ENCODE data around the gene GFRA1.

GFRA1 gene

DNA sequence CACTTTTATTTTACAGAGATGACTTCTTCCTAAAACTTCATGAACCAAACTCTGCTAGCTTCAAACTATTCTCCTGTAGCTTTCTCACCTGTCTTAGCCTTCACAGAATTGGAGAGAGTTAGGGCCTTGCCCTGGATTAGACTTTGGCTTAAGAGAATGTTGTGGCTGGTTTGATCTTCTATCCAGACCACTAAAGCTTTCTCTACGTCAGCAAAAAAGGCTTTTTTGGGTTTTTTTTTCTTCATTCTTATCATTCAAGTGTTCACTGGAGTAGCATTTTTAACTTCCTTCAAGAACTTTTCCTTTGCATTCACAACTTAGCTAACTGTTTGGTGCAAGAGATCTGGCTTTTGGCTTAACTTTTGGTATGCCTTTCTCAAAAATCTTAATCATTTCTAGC is 31.9 kb upstream of the GFRA1 start:
- TF ChIP-seq, protein P1, sequence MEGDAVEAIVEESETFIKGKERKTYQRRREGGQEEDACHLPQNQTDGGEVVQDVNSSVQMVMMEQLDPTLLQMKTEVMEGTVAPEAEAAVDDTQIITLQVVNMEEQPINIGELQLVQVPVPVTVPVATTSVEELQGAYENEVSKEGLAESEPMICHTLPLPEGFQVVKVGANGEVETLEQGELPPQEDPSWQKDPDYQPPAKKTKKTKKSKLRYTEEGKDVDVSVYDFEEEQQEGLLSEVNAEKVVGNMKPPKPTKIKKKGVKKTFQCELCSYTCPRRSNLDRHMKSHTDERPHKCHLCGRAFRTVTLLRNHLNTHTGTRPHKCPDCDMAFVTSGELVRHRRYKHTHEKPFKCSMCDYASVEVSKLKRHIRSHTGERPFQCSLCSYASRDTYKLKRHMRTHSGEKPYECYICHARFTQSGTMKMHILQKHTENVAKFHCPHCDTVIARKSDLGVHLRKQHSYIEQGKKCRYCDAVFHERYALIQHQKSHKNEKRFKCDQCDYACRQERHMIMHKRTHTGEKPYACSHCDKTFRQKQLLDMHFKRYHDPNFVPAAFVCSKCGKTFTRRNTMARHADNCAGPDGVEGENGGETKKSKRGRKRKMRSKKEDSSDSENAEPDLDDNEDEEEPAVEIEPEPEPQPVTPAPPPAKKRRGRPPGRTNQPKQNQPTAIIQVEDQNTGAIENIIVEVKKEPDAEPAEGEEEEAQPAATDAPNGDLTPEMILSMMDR (IDR thresholded peaks at IDR 0.05; ENCODE audit: extremely low read depth, missing control alignments): no peak
- DNase-seq (ENCODE audit: low spot score): no peak

DNA sequence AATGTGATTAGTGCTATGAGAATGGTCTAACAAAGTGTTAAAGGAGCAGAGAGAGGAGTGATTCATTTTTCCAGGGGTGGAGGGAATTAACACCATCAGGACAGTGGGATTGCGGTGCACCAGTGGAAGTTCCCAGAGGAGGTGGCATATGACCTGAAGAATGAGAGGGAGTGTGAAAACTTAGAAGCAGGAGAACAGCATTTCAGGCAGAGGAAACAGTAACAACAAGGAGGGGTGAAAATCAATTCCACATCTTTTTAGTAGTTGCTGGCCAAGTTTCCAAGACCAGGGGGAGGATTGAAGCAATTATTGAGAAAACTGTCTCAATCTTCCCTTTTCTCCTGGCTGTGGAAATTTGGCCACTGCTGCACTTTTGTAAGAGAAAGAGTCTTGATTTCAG is 27.5 kb upstream of the GFRA1 start:
- no peak for DNase-seq (ENCODE audit: low spot score)
- TF ChIP-seq, protein P1 (IDR thresholded peaks at IDR 0.05; ENCODE audit: extremely low read depth, missing control alignments): no peak

DNA sequence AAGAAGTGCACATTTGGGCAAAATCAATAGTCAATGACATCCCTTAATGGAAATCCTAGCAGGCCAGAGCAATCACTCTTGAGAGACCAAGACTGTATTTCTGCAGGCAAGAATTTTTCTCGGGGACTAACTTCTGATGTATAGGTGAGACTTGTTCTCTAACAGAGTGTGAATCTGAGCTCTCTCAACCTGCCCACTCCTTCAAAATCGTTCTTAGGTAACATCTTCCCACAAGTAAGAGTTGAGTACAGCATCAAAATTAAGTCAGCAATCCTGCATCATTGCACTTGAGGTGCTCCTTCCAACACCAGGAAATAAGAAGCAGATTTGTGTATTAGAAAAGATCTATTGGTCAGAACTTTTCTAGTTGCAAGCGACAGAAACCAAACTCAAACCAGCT is 25.6 kb upstream of the GFRA1 start:
- DNase-seq (ENCODE audit: low spot score): no peak
- TF ChIP-seq, protein P1 (IDR thresholded peaks at IDR 0.05; ENCODE audit: extremely low read depth, missing control alignments): no peak

DNA sequence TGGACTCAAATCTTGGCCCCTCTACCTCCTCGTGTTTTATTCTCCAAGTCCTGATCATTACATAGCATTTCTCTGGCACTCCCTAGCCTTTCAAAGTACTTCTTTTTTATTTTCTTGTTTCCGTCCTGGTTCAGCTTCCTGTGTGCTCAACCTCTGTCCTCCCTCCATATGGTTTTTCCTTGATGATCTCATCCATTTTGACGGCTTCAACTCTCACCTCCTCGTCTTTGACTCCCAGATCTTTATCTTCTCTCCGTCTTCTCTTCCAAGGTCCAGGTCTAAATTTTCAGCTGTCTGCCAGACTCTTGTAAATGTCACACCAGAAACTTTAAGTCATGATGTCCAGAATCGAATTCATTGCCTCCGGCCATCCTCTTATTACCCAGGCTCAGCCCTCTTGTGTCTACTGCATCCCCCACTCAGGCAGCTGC is 23.3 kb upstream of the GFRA1 start:
- no peak for DNase-seq (ENCODE audit: low spot score)
- TF ChIP-seq, protein P1 (IDR thresholded peaks at IDR 0.05; ENCODE audit: extremely low read depth, missing control alignments): no peak

DNA sequence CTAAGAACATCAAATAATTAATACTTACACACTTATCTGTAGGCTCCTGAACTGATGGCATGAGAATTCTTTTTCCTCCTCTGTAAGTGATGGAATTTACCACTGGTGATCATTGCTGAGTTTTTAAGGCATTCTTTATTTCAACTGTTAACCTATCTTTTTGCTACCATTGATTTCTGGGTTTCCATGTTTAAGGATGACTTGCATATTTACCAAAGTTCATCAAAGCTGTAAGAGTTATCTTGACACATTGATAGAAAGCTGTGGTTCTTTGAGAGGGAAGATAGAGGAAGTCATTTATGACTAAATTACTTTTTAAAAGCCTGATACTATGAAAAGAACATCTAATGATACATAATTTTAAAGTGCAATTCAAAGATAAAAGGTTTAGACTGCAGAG is 19.5 kb upstream of the GFRA1 start:
- DNase-seq (ENCODE audit: low spot score): no peak
- TF ChIP-seq, protein P1 (IDR thresholded peaks at IDR 0.05; ENCODE audit: extremely low read depth, missing control alignments): no peak

DNA sequence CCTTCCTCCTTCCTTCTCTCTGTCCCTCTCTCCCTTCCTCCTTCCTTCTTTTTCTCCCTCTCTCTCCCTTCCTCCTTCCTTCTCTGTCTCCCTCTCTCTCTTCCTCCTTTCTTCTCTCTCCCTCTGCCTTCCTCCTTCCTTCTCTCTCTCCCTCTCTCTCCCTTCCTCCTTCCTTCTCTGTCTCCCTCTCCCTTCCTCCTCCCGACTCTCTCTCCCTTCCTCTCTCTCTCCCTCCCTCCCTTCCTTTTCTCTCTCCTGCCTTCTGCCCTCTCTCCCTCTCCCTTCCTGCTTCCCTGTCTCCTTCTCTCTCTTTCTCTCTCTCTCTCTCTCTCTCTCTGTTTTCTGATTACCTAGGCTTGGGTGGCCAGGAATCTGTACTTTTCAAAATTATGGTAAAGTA is 16.6 kb upstream of the GFRA1 start:
- DNase-seq (ENCODE audit: low spot score): no peak
- TF ChIP-seq, protein P1 (IDR thresholded peaks at IDR 0.05; ENCODE audit: extremely low read depth, missing control alignments): no peak

DNA sequence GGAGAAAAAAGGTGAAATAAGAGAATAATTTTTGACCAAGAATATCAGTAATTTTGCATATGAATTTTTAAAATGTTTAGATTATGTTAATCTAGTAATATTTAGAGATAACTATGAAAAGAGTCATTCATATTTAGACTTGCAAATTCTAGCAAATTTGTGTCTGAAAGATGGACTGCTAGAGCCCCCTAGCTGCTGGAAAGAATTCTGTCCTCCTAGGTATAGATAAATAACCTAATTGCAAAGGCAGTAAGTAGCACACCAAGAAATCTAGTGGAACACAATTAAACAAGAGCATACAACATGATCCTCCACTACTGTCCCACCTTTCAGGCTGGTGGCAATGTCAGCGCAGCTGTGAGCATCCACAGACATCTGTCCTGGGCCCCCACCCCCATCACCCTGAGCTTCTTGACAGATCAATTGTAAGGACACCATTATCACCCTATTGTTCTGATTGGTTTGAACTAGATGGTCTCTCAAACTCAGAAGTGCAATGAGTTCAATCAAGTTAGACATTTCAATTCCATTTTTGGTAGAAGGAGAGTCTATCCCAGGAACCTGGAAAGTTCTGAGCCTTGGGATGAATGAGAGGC is 15.0 kb upstream of the GFRA1 start:
- DNase-seq (ENCODE audit: low spot score): no peak
- TF ChIP-seq, protein P1 (IDR thresholded peaks at IDR 0.05; ENCODE audit: extremely low read depth, missing control alignments): peak; percentile 18

Measured in GM20000 (cell line).